HG03175 (cell line): Measurements from ENCODE around the gene DDIT4.
A peak's percentile ranks its signal among the peaks of the same experiment; 100 is the strongest.
"Not testable (repeated sequence)": the region's sequence is repeated elsewhere in the genome, so short reads cannot be mapped to it uniquely, and the experiment has no call there.

ENCODE experiments used
- ATAC-seq: cut with Tn5 transposase; IDR thresholded peaks from one replicate; pipeline ENCODE4 v1.9.1; 2021; ENCODE audit warnings: mild to moderate bottlenecking, moderate library complexity; ENCODE audit not compliant: unreplicated experiment

The DDIT4 gene

GRCh38 chr10:72273410-72274212 lies at the start of gene DDIT4:
Gene DDIT4 (plus strand): TSS chr10:72273924. CDS start chr10:72274217, 293 bp downstream.
- ATAC-seq: peak; percentile 91

GRCh38 chr10:72224191-72224590 lies 49.5 kb upstream of the DDIT4 start:
- ATAC-seq: not testable (repeated sequence)

GRCh38 chr10:72226418-72227027 lies 47.2 kb upstream of the DDIT4 start:
- ATAC-seq: no peak

GRCh38 chr10:72227826-72228225 lies 45.9 kb upstream of the DDIT4 start:
- ATAC-seq: no peak

- ATAC-seq: no peak
These were observed 45.4 kb upstream of the DDIT4 start for GRCh38 chr10:72228318-72228751.

GRCh38 chr10:72229261-72230251 lies 44.2 kb upstream of the DDIT4 start:
- no peak for ATAC-seq

GRCh38 chr10:72233621-72234020 lies 40.1 kb upstream of the DDIT4 start:
- ATAC-seq: no peak

- no peak for ATAC-seq
These were observed 39.1 kb upstream of the DDIT4 start for GRCh38 chr10:72234560-72235095.

- ATAC-seq: no peak
These were observed 38.0 kb upstream of the DDIT4 start for GRCh38 chr10:72235544-72236279.

GRCh38 chr10:72238392-72239175 lies 35.1 kb upstream of the DDIT4 start:
- ATAC-seq: no peak

GRCh38 chr10:72239409-72239808 lies 34.3 kb upstream of the DDIT4 start:
- no peak for ATAC-seq

- no peak for ATAC-seq
These were observed 33.4 kb upstream of the DDIT4 start for GRCh38 chr10:72240371-72240770.

GRCh38 chr10:72241691-72242252 lies 32.0 kb upstream of the DDIT4 start:
- no peak for ATAC-seq

- no peak for ATAC-seq
These were observed 31.0 kb upstream of the DDIT4 start for GRCh38 chr10:72242675-72243074.

GRCh38 chr10:72243822-72244437 lies 29.8 kb upstream of the DDIT4 start:
- no peak for ATAC-seq

GRCh38 chr10:72244573-72245038 lies 29.1 kb upstream of the DDIT4 start:
- ATAC-seq: no peak

- no peak for ATAC-seq
These were observed 27.7 kb upstream of the DDIT4 start for GRCh38 chr10:72245949-72246525.

- peak; percentile 89 for ATAC-seq
These were observed 25.1 kb upstream of the DDIT4 start for GRCh38 chr10:72248468-72249151.
